Astrocyte (in vitro differentiated cells and primary cell): ENCODE measurements around the gene MAN1B1. TPM values are rescaled to one million over a fixed set of nuclear protein-coding genes. Genes with fewer than 3 reads are reported as not detected.

Experiments used
- DNase-seq: peaks from one replicate; pipeline ENCODE4 v3.0.0-alpha.2; 2010; ENCODE audit warnings: low read depth
- FAIRE-seq: peaks from 2 replicates; lab custom pipeline; 2011; peaks lifted over from hg19 to GRCh38; lab: Jason Lieb, UNC
- H2AFZ ChIP-seq: 2 replicates; pipeline ENCODE4 v1.6.0; 2012; ENCODE audit warnings: low read depth, low read length, inconsistent platforms
- H3K27ac ChIP-seq: 2 replicates; pipeline ENCODE4 v1.5.1; 2011; ENCODE audit warnings: low read depth, low read length, inconsistent platforms
- H3K27me3 ChIP-seq: 2 replicates; pipeline ENCODE4 v1.6.0; 2011; ENCODE audit warnings: low read length, inconsistent platforms; ENCODE audit not compliant: insufficient read depth
- H3K36me3 ChIP-seq: 2 replicates; pipeline ENCODE4 v1.5.1; 2011; ENCODE audit warnings: low read length, inconsistent platforms; ENCODE audit not compliant: insufficient read depth
- H3K4me1 ChIP-seq: 2 replicates; pipeline ENCODE4 v1.5.1; 2011; ENCODE audit warnings: low read length, inconsistent platforms; ENCODE audit not compliant: insufficient read depth
- H3K4me2 ChIP-seq: 2 replicates; pipeline ENCODE4 v1.6.0; 2012; ENCODE audit warnings: low read length, inconsistent platforms
- H3K4me3 ChIP-seq: 2 replicates; pipeline ENCODE4 v1.5.1; 2011; ENCODE audit warnings: low read depth, mild to moderate bottlenecking, low read length, inconsistent platforms; ENCODE audit not compliant: insufficient read depth
- H3K79me2 ChIP-seq: 2 replicates; pipeline ENCODE4 v1.6.0; 2012; ENCODE audit warnings: mild to moderate bottlenecking, low read length, inconsistent platforms; ENCODE audit not compliant: insufficient read depth
- H3K9ac ChIP-seq: 2 replicates; pipeline ENCODE4 v1.6.0; 2012; ENCODE audit warnings: mild to moderate bottlenecking, low read length, inconsistent platforms
- H3K9me3 ChIP-seq: 2 replicates; pipeline ENCODE4 v1.5.1; 2012; ENCODE audit warnings: low read depth, mild to moderate bottlenecking, low read length, inconsistent platforms; ENCODE audit not compliant: insufficient read depth
- H4K20me1 ChIP-seq: 2 replicates; pipeline ENCODE4 v1.6.0; 2012; ENCODE audit warnings: low read length, inconsistent platforms; ENCODE audit not compliant: insufficient read depth
- H3K27ac Mint-ChIP-seq: one replicate; pipeline ENCODE4 v1.8.0; 2021; ENCODE audit warnings: mild to moderate bottlenecking, mixed read lengths; ENCODE audit not compliant: unreplicated experiment
- H3K27me3 Mint-ChIP-seq: one replicate; pipeline ENCODE4 v1.8.0; 2021; ENCODE audit warnings: low read depth, mixed read lengths; ENCODE audit not compliant: unreplicated experiment
- H3K36me3 Mint-ChIP-seq: one replicate; pipeline ENCODE4 v1.8.0; 2021; ENCODE audit warnings: low read depth, mixed read lengths; ENCODE audit not compliant: unreplicated experiment
- H3K4me1 Mint-ChIP-seq: one replicate; pipeline ENCODE4 v1.8.0; 2021; ENCODE audit warnings: low read depth, mixed read lengths; ENCODE audit not compliant: unreplicated experiment
- H3K4me3 Mint-ChIP-seq: one replicate; pipeline ENCODE4 v1.8.0; 2021; ENCODE audit warnings: mild to moderate bottlenecking, moderate library complexity, mixed read lengths; ENCODE audit not compliant: unreplicated experiment
- H3K9me3 Mint-ChIP-seq: one replicate; pipeline ENCODE4 v1.8.0; 2021; ENCODE audit warnings: mild to moderate bottlenecking, mixed read lengths; ENCODE audit not compliant: unreplicated experiment
- CTCF ChIP-seq: IDR thresholded peaks from 2 replicates; pipeline ENCODE4 v1.5.1; 2011; ENCODE audit warnings: low read depth, mild to moderate bottlenecking, inconsistent platforms, low read length, moderate library complexity; ENCODE audit not compliant: insufficient read depth
- EZH2 ChIP-seq: IDR thresholded peaks from 2 replicates; pipeline ENCODE4 v1.6.1; 2012; ENCODE audit warnings: mild to moderate bottlenecking, low read length, inconsistent platforms; ENCODE audit not compliant: insufficient read depth
- total RNA-seq: library from RNA; stranded (reverse); gene quantifications from 2 replicates; pipeline ENCODE4 v1.2.1, GENCODE V29; 2021

MAN1B1 gene
- total RNA-seq, 1 donor from 2014 or later: 69.2 TPM

GRCh38 chr9:137136261-137136880, 49.6 kb downstream of the MAN1B1 start:
- Mint-ChIP-seq H3K27ac (no peak overlapping the region), H3K27me3 (peaks cover 58% of the 10 kb centered on the region), H3K9me3 (peaks cover 5% of the 10 kb centered on the region)

GRCh38 chr9:137136881-137137607, 50.3 kb downstream of the MAN1B1 start:
- no peak overlapping the region for H2AFZ ChIP-seq
- H3K27ac Mint-ChIP-seq: no peak overlapping the region
- H3K4me3 ChIP-seq: no peak overlapping the region
- no peak overlapping the region for H3K4me3 Mint-ChIP-seq
- no peaks in the 10 kb centered on the region for H3K36me3 ChIP-seq
- TF ChIP-seq EZH2: no peak
- no peak for TF ChIP-seq CTCF
- DNase-seq (no peak), FAIRE-seq (no peak)
- peaks cover 2% of the 10 kb centered on the region for H3K4me1 ChIP-seq
- H3K27me3 ChIP-seq: peaks cover 43% of the 10 kb centered on the region
- no peaks in the 10 kb centered on the region for H4K20me1 ChIP-seq
- H3K9ac ChIP-seq: no peak overlapping the region
- H3K27ac ChIP-seq: no peak overlapping the region
- H3K27me3 Mint-ChIP-seq: peaks cover 65% of the 10 kb centered on the region
- H3K36me3 Mint-ChIP-seq: no peaks in the 10 kb centered on the region
- H3K9me3 ChIP-seq: no peaks in the 10 kb centered on the region
- H3K79me2 ChIP-seq: no peaks in the 10 kb centered on the region
- H3K4me2 ChIP-seq: no peak overlapping the region
- peaks cover 2% of the 10 kb centered on the region for H3K4me1 Mint-ChIP-seq
- peaks cover 5% of the 10 kb centered on the region for H3K9me3 Mint-ChIP-seq

More at GRCh38 chr9:137136261-137136880, 49.6 kb downstream of the MAN1B1 start:
- no peak for TF ChIP-seq EZH2
- no peak for TF ChIP-seq CTCF
- Histone ChIP-seq H3K27ac (no peak overlapping the region), H3K9ac (no peak overlapping the region), H3K27me3 (peaks cover 43% of the 10 kb centered on the region), H3K4me1 (peaks cover 2% of the 10 kb centered on the region), H3K9me3 (no peaks in the 10 kb centered on the region), H2AFZ (no peak overlapping the region), H4K20me1 (no peaks in the 10 kb centered on the region), H3K36me3 (no peaks in the 10 kb centered on the region), H3K4me2 (no peak overlapping the region), H3K79me2 (no peaks in the 10 kb centered on the region), H3K4me3 (no peak overlapping the region)
- Mint-ChIP-seq H3K4me1 (peaks cover 2% of the 10 kb centered on the region), H3K4me3 (no peak overlapping the region), H3K36me3 (no peaks in the 10 kb centered on the region)
- no peak for DNase-seq
- no peak for FAIRE-seq
